Measurements from ENCODE around the gene PPP2R3A.

Gene PPP2R3A

GRCh38 chr3:135970506-135971116 lies 5.1 kb downstream of the PPP2R3A start:
- DNase-seq = no peak

- DNase-seq = no peak
These were observed 8.3 kb downstream of the PPP2R3A start for GRCh38 chr3:135973841-135974240.

DNA sequence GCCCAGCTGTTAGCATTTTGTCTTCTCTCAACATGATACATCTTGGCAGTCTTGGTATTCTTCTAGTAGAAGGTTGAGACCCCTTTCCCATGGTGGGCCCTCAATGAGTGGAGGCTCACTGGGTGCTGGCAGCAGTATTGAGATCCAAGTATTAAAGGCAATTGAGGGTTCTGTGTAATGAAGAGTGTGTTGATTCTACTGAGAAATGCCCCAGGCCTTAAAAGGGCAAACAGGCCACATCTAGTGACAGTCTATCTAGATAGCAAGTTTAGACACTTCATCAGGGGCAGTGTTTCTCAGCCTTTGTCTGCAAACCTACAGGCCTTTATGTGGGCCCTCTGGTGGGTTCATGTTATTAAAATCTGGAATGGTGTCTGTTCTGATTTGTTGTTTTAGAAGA lies 9.5 kb downstream of the PPP2R3A start:
- DNase-seq = no peak

DNA sequence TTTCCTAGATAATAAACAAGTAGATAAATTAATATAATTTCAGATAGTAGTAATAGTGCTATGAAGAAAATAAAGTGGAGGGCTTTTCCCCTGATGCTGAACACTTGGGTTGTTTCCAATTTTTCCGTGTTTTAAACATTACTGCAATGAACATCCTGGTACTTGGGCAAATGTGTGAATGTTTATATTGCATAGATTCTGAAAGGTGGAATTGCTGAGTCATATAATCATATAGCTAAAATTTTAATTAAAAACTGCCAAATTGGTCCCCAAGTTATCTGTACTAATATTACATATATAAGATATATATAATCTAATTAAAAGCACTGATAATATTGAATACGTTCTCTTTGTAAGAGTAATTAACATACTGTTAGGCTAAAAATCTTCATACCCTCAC lies 10.0 kb downstream of the PPP2R3A start:
- no peak for DNase-seq

DNA sequence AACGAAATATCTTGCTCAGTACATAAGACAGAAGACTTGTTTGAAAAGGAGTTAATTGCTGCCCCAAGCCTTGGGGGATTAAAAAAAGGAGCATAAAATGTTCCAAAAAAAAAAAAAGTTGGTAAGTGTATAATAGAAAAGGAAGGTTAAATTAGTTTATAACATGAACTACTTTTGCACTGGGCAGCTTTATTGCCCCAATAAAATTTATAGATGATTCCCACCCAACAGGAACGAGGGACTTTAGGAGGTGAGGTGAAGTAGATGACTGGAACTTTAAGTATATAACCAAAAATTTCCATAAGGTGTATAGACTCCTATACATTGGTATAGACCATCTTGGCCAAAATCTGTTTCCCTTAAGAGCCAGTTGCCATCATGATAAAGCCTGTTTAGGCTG lies 14.8 kb downstream of the PPP2R3A start:
- no peak for DNase-seq

DNA sequence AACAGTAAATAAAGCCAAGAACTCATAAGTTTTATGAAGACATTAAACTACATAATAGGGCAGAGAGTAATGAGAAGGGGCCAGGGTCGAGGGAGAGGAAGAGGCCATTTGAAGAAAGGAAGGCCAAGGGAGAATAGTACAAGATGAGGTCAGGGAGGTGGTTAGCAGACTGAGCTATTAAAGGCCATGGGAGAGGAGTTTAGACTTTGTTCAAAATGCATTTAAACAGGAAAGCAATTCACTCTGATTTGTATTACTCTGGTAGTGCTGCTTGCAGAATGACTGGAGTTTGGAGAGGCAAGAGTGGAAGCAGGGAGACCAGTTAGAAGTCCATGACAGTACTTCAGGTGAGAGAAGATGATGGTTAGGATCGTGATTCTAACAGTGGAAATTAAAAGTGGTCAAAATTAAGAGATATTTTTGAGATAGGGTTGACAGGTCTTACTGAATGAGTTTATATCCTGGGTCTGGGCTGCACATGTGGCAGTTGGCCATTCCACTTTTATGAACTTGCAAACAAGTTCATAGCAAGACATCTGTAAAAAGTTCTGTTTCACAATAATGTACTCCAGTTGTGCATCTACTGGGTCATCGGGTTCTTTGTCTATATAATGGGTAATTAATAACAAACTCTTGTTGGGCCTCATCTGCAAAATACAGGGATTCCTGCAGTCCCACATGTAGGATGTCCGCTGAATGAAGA lies 16.3 kb downstream of the PPP2R3A start:
- no peak for DNase-seq

- DNase-seq = no peak
These were observed 16.9 kb downstream of the PPP2R3A start for GRCh38 chr3:135982404-135982761.

- DNase-seq = no peak
These were observed 17.5 kb downstream of the PPP2R3A start for GRCh38 chr3:135982922-135983581.

- DNase-seq = no peak
These were observed 22.1 kb downstream of the PPP2R3A start for GRCh38 chr3:135987661-135988060.

DNA sequence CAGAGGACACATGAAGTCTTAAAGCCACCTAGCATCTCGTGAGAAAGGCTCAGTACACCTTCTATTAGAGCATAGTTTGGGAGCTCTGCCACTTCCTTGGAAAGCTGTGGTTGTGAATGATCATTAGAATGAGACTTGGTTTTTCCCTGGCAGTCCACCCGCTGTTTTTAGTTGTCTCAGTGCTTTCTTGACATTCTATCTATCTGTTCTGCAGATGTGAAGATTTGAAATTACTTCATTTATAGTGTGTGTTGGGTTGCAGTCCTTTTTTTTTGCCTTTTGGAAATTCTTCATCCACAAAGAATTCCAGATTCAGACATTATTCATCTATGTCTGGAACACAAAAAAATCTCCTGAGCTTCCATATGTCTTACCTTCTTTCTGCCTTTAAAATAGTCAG lies 23.7 kb downstream of the PPP2R3A start:
- DNase-seq = no peak

DNA sequence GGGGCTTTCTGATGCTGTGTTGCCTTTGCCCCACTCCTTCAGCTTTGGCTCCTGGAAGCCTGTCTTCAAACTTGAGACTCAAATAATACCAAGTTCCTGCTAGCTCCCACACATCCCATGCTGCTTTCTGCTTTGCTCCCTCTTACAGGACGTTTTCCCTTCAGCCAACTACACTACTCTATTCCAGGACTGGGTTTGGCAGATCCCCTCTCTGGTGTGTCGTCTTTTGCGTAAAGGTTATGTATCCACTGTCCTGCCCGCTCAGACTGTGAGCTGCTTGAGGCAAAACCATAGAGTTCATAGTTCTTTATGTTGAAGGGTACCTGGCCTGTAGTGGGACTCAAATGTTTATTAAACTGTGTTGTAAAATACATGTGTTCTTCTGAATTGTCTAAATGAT lies 25.4 kb downstream of the PPP2R3A start:
- DNase-seq = no peak

- no peak for DNase-seq
These were observed 26.1 kb downstream of the PPP2R3A start for GRCh38 chr3:135991621-135992020.

- no peak for DNase-seq
These were observed 26.5 kb downstream of the PPP2R3A start for GRCh38 chr3:135992072-135992471.

GRCh38 chr3:135994708-135995337 lies 29.3 kb downstream of the PPP2R3A start:
- no peak for DNase-seq

DNA sequence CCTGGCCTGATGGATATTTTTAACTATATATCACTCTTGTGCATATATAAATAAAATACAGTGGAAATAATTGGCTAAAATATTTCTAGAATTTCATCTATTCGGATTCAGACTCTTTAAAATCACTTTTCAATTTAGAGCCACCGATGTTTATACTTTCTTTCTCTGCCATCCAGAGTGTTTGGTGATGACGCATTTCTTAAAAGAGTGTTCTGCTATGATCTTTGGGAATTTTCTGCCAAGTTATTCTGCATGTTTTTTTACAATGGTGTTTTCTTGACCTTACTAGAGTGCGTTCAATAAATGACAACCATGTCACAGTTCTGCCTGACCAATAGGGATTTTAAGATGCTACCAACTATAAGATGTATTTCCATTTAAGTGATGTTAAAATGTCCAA lies 30.2 kb downstream of the PPP2R3A start:
- DNase-seq = no peak

- DNase-seq = no peak
These were observed 32.2 kb downstream of the PPP2R3A start for GRCh38 chr3:135997554-135998320.

- no peak for DNase-seq
These were observed 42.7 kb downstream of the PPP2R3A start for GRCh38 chr3:136008221-136008620.

DNA sequence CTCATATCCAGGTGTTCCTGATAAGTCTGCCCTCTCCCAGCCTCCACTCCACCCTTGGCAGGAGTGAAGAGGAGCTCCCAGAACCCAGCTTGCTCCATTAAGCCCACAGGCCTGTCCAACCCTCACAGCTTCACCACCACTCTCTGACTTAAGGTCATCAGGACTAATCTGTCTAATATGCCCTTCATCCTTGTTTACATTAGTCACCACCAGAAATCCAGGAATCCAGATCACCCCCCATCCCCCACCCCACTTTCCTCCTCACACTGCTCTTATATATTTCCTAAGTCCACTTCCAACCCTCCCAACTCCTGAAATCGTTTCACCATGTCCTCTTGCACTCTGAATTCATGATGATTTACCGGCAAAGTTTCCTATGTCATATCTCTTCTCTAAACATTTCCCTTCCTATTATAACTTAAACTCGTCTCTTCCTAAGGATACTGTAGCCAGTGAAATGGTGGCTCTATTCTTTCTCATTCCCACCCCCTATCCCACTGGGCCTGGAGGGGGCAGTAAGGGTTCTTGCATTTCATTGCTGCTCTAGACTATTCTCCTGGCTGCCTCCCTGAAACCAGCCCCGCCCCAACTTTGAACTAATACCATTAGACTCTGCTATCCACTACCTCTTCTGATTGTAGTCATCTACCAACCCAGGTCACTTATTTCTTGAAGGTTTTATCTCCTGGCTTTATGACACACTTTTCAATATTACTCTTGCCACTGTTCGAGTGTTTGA lies 43.4 kb downstream of the PPP2R3A start:
- DNase-seq = no peak

GRCh38 chr3:136018876-136019275 lies 53.3 kb downstream of the PPP2R3A start:
- no peak for DNase-seq

DNA sequence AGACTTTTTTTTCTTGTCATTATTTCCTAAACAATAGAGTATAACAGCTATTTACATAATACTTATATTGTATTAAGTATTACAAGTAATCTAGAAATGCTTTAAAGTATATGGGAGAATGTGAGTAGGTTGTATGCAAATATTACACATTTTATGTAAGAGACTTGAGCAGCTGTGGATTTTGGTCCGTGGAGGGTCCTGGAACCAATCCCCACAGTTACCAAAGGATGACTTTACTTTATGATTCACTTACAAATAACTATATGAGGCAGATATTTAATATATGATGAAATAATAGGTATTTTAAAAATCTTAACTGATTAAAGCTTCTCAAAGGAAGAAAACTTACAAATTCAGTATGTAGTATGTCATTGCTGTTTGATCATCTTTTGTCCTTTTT lies 56.3 kb downstream of the PPP2R3A start:
- DNase-seq = no peak

DNA sequence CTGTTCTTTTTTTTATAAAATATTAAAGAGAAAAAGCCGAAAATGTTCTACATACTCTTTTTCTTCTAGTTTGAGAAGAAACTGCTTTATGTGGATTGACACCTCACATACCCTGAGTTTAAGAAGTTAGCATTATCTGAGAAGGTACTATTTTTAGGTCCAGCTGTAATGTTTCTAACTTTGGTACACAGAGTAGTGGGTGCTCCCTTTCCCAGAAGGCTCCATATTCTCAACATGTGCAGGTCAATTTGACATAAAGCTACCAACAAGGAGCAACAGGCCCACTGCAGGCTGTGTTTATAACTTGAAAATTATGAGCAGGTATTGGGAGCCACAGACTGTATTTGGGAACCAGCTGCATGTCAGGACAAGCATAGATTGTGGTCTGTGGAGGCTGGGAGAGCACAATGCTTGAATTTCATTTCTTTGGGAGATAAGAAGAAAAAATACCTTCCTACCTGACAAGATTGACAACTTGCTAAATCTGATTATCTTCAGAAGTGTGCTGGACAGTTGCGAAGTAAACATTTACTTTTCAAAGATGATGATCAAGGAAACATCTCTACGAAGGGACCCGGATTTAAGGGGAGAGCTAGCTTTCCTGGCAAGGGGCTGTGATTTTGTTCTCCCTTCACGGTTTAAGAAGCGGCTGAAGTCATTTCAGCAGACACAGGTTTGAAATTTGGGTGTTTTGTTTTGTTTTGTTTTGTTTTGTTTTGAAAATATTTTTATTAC lies 57.2 kb downstream of the PPP2R3A start:
- no peak for DNase-seq
